GM12875 (cell line): Measurements from ENCODE around the gene ETHE1.

Source experiments
- H3K4me3 ChIP-seq: one replicate; pipeline ENCODE4 v1.5.1; 2011; ENCODE audit warnings: low read depth, low read length, control low read depth
- CTCF ChIP-seq: IDR thresholded peaks from 2 replicates; pipeline ENCODE4 v1.5.1; 2011; ENCODE audit warnings: low read depth, mild to moderate bottlenecking, control low read depth, inconsistent platforms, low read length, moderate library complexity, borderline replicate concordance; ENCODE audit not compliant: insufficient read depth

Gene ETHE1

GRCh38 chr19:43469160-43469480, 57.9 kb downstream of the ETHE1 start:
- no peak for TF ChIP-seq CTCF
- H3K4me3 ChIP-seq, result no peak overlapping the region

- TF ChIP-seq CTCF, result no peak
- H3K4me3 ChIP-seq, result no peak overlapping the region
These were observed 58.4 kb downstream of the ETHE1 start for GRCh38 chr19:43468354-43469159.

GRCh38 chr19:43467730-43468129, 59.3 kb downstream of the ETHE1 start:
- no peak for TF ChIP-seq CTCF
- H3K4me3 ChIP-seq, result no peak overlapping the region

GRCh38 chr19:43467276-43467675, 59.7 kb downstream of the ETHE1 start:
- TF ChIP-seq CTCF, result no peak
- H3K4me3 ChIP-seq, result no peak overlapping the region

- H3K4me3 ChIP-seq, result no peak overlapping the region
- TF ChIP-seq CTCF, result no peak
These were observed 60.2 kb downstream of the ETHE1 start for GRCh38 chr19:43466793-43467192.

- no peak within 1 kb of the TSS for H3K4me3 ChIP-seq
- no peak for TF ChIP-seq CTCF
These were observed 61.4 kb downstream of the ETHE1 start, which contains the start of gene LYPD3 for GRCh38 chr19:43465468-43466120. Gene LYPD3 (minus strand): TSS chr19:43465608. CDS start chr19:43465571, 37 bp downstream.
